Stimulated activated CD4-positive, alpha-beta T cell treated with anti-CD3 and anti-CD28 coated beads, Interleukin-1b, Interleukin-23, amount 100 ng/mL, for 1 hour (primary cell): ENCODE results near the gene TOB2.

Source experiments
- DNase-seq, 2 donors: peaks; one replicate each; pipeline ENCODE4 v3.0.0-alpha.2; 2020; ENCODE audit warnings: low read depth in 2 of 2

Gene TOB2

DNA sequence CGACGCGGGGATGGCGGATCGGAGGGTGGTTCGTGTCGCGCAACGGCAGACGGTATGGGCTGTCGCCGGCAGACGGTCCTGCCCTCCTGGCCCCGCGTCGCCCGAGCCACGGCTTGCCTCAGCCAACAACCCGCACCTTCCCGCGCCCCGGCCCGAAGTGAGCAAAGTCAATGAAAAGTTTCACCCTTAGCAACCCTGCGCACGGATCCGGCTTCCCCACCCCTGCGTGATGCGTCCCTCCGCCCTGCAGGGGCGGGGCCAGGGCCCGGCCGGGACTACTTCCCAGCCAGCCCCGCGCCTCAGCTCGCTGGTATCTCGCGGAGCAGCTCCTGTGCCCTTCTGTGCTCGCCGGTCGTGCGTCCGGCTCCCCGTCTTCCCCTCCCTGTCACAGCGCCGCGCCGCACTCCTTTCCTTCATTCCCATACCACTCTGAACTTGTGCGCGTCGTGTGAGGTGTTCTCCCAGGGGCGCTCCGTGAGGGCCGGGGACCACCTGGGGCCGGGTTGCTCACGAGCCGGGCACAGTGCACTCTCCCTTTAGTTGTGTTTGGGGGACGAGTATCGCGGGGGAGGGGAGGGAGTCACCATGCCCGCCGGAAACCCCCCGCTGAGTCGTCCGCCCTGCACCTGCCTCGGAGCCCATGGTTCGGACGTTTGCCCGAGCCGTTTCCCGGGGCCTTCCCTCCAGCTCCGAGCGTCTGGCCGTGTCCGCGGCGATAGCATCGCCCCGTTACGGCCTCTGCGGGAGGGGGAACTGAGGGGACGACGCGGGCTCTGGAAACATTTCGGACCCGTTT lies at the start of gene TOB2:
Gene TOB2 (minus strand): TSS at position 163 of the 796 bp plus-strand sequence. CDS start 9,456 bp downstream, outside the sequence.
- peak; percentile 87 for DNase-seq

DNA sequence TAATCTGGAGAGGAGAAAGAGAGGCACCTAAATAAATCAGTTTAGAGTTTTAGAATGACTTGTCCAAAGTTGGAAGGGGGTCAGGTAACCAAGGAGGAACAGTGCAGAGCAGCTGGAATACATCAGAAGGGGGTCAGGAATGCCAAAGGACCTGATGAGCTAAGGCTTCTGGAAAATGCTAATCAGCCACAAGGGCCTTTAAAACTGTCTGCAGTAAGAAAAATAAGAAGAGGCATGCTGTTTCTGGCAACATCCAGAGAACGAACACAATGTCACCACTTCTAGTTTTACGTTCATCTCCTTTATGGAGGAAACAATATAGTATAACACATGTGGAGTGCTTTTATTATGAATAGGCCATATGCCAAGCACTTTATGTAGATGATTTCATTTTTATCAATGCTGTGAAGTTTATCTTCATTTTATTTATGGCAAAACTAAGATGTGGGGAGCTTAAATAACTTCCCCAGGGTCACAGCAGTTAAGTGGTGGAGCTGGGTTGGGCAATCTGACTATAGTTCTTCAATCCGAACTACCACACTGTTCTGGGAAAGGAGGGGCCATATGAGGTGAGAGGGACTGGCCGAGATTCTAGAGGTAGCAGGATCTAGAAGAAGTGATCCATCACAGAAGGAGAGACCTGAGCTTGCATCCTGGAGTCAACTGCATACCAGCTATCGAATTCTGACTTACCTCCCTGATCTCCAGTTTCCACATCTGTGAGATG lies 44.9 kb upstream of the TOB2 start:
- no peak for DNase-seq

DNA sequence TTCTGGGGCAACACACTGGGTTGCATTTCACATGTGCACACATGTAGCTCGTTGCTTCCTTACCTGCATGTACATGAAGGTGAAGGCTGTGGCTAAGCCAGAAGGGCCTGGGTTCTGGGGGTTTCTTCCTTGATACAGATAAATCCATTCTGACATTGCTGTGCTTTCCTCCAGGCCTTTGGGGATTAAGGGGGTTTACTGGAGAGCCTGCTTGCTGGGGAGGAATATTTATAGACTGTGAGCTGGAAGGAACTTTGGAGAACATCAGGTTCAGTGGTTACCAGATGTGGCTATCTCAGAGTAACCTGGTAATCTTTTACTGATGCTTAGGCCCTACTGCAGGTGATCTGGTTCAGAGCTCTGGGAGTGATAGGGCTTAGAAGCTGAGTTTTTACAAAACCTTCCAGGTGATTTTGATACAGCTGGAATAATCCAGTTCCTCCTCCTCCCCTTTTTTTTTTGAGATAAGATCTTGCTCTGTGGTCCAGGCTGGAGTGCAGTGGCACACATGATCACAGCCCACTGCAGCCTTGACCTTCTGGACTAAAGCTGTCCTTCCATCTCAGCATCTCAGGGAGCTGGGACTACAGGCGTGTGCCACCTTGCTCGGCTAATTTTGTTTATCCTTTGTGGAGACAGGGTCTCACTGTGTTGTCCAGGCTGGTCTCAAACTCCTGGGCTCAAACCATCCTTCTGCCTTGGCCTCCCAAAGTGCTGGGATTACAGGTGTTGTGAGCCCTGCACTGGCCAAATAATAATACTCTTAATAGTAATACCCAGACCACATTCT lies 42.2 kb upstream of the TOB2 start:
- DNase-seq, result no peak

- DNase-seq, result no peak
Measured at GRCh38 chr22:41488076-41488475, 41.5 kb upstream of the TOB2 start.

- DNase-seq, result no peak
Measured at GRCh38 chr22:41487037-41487935, 40.7 kb upstream of the TOB2 start.

- no peak for DNase-seq
Measured at GRCh38 chr22:41485033-41485432, 38.4 kb upstream of the TOB2 start.

DNA sequence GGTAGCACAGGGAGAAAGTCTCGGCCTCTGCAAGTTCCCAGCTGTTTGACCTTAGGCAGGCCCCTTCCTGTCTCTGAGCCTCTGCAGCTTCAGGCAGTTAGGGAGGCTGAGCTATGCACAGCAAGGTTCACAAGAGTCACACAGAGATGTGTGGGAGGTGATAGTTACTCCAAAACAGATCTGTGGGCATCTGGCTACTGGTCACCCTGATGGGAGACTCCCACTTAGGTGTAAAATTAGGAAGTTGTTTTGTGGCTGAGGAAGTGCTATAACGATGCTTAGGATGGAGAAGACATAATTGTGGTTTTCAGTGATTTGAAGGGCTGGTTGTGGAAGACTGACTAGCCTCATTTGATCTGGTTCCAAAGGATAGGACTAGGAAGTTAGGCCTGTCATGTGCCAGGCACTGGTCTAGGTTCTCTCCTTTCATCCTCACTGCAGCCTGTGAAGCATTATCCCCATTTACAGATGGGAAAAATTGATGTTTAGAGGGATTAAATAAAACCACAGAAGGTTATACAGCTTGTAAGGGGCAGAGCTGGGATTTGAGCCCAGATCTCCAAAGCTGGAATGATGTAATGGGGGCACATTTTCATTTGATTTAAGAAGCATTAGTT lies 35.8 kb upstream of the TOB2 start:
- DNase-seq, result no peak

- DNase-seq, result no peak
Measured at GRCh38 chr22:41481925-41482318, 35.3 kb upstream of the TOB2 start.

DNA sequence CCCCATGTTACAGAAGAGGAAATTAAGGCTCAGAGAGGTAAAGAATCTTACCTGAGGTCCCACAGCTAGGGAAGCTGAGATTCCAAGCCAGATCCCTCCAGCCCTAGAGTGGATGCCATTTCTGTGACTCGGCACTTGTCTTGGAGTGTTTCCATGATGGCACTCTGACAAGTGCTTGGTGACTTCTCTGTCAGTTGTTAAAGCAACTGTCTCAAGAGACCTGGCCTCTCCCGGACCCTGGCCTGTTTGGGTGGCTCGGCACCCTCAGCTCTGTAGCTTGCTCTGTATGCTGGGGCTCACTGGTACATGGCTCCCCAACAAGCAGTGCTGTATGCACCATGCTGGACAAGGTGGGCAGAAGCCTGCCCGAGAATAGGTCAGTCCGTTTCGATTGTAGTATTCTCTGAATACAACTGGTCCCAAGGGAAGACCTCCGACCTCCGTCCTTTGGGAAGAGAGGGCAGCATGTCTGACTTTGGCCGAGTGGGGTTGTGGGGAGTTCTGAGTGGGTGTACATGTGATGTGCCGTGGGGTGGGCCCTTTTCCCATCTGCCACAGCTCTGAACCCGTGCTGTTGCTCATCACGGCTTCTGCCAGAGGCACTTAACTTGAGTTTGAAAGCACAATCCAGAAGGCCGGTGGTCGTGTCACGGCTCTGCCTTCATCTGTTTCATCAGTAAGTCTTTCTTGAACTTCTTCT lies 34.7 kb upstream of the TOB2 start:
- DNase-seq, result no peak

- DNase-seq, result no peak
Measured at GRCh38 chr22:41480397-41480735, 33.8 kb upstream of the TOB2 start.

GRCh38 chr22:41479671-41480396 lies 33.2 kb upstream of the TOB2 start:
- DNase-seq, result no peak

DNA sequence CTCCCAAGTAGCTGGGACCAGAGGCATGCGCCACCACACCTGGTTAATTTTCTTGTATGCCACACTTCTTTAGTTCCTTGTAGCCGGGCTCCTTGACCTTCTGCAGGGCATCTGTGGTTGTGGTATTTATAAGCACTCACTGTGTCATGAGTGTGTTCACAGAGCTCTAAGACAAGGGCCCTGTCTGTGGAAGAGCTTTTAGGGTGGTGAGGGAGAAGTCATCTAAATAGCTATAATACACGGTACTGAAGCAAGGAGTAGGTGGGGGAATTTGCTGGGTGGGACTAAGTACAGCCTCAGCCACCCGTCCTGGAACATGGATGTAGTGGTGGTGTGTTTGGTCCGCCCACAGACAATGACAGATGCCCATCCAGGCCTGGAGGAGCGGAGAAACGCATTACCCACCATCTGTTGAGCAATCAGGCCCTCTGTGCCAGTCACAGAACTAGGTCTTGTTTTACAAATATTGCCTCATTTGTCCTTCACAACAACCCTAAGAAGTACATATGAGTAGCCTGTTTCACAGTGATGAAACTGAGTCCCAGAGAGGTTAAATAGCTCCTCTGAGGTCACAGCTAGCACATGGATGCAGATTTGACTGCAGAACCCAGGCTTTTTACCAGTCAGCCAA lies 32.4 kb upstream of the TOB2 start:
- DNase-seq, result no peak

DNA sequence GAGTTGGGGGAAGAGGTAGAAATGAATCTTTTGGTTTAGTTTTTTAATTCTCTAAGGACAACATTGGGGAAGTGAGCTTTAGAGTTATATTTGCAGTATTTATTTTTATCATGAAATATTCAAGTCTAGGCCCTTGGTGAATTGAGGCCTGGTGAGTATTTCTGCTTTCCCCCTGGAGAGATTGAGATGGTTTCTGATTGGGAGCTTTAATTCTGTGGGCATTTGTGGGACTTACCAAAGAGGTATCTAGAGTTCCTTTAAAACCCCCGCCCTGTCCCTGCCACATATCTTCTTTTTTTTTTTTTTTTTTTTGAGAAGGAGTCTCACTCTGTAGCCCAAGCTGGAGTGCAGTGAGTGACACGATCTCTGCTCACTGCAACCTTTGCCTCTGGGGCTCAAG lies 31.9 kb upstream of the TOB2 start:
- no peak for DNase-seq

GRCh38 chr22:41474872-41475451 lies 28.4 kb upstream of the TOB2 start:
- DNase-seq, result no peak

- DNase-seq, result no peak
Measured at GRCh38 chr22:41471568-41471967, 25.0 kb upstream of the TOB2 start.

GRCh38 chr22:41470886-41471285 lies 24.3 kb upstream of the TOB2 start:
- no peak for DNase-seq

GRCh38 chr22:41469218-41469851 lies 22.7 kb upstream of the TOB2 start:
- DNase-seq, result no peak
